ENCODE results near the gene SYT12.

SYT12 gene

DNA sequence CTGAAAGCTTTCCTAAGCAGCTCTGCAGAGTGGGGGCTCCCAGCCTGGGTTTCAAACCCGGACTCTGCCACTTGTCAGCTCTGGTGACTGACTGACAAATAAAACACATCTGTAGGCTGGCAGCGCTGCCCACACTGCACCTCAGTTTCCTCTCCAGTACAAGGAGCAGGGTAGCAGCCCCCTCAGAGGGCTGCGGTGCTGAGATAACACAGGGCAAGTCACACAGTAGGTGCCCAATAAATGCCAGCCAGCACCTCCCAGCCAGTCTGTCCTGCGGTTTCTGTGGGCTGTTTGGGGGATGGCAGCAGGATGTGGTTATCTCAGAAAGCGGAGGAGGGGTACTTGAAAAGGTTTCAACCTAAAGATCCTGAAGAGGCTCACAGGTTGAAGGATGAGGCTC is 1.5 kb downstream of the SYT12 start:
- no peak overlapping the region for H3K27ac ChIP-seq
- TF ChIP-seq ZFX (IDR thresholded peaks at IDR 0.05; ENCODE audit: borderline replicate concordance) = no peak
- TF ChIP-seq, protein P1, sequence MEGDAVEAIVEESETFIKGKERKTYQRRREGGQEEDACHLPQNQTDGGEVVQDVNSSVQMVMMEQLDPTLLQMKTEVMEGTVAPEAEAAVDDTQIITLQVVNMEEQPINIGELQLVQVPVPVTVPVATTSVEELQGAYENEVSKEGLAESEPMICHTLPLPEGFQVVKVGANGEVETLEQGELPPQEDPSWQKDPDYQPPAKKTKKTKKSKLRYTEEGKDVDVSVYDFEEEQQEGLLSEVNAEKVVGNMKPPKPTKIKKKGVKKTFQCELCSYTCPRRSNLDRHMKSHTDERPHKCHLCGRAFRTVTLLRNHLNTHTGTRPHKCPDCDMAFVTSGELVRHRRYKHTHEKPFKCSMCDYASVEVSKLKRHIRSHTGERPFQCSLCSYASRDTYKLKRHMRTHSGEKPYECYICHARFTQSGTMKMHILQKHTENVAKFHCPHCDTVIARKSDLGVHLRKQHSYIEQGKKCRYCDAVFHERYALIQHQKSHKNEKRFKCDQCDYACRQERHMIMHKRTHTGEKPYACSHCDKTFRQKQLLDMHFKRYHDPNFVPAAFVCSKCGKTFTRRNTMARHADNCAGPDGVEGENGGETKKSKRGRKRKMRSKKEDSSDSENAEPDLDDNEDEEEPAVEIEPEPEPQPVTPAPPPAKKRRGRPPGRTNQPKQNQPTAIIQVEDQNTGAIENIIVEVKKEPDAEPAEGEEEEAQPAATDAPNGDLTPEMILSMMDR (IDR thresholded peaks at IDR 0.05) = no peak

DNA sequence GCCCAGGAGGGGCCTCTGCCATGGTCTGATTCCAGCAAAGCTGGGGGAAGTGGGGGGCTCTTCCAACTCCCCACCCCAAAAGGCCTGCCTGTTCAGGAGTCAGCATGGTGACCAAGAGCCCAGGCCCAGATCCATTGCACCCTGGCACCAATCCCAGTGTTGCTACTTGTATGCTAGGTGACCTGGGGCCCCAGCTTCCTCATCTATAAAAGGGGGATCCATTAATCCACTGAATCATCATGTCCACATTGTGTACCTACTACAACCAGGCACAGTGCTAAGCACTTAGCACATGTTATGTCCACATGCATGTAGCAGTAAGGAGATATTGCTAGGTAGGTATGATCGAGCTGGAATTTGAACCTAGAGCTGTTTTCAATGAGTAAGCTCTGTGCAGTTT is 2.0 kb downstream of the SYT12 start:
- no peak for TF ChIP-seq ZFX (IDR thresholded peaks at IDR 0.05; ENCODE audit: borderline replicate concordance)
- TF ChIP-seq, protein P1 (IDR thresholded peaks at IDR 0.05) = no peak

DNA sequence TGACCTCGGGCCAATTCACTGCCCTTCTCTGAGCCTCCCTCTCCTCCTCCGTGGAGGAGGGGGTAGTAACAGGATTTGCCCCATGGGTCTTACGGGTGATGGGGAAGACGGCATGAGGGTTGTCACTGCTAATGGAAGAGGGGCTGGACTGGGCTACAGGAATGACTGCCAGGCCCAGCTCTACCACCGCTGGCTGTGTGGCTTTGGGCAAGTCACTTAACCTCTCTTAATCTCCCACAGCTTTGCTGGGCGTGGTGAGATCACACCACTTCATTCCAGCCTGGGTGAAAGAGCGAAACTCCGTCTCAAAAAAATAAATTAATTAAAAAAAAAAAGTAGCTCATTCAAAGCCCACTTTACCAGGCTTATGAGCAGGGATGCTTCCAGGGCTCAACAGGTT is 2.8 kb downstream of the SYT12 start:
- TF ChIP-seq ZFX (IDR thresholded peaks at IDR 0.05; ENCODE audit: borderline replicate concordance) = no peak
- TF ChIP-seq, protein P1 (IDR thresholded peaks at IDR 0.05) = no peak
- H3K27ac ChIP-seq = no peak overlapping the region

More for the DNA sequence above, 2.0 kb downstream of the SYT12 start:
- H3K27ac ChIP-seq = no peak overlapping the region

DNA sequence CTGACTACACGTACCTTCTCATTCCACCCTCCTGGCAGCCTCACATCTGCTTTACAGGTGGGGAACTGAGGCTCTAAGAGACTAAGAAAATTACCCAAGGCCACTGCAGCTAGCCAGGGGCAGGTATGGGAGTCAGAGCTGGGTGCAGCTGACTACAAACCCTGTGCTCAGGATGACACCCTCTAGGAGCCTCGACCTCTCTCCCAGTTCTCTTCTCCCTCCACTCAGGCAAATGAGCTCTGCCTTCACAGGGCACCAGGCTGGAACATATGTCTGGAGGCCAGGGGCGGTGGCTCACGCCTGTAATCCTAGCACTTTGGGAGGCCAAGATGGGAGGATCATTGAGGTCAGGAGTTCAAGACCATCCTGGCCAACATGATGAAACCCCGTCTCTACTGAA is 4.0 kb downstream of the SYT12 start:
- TF ChIP-seq ZFX (IDR thresholded peaks at IDR 0.05; ENCODE audit: borderline replicate concordance) = no peak
- TF ChIP-seq, protein P1 (IDR thresholded peaks at IDR 0.05) = no peak
- H3K27ac ChIP-seq = no peak overlapping the region

DNA sequence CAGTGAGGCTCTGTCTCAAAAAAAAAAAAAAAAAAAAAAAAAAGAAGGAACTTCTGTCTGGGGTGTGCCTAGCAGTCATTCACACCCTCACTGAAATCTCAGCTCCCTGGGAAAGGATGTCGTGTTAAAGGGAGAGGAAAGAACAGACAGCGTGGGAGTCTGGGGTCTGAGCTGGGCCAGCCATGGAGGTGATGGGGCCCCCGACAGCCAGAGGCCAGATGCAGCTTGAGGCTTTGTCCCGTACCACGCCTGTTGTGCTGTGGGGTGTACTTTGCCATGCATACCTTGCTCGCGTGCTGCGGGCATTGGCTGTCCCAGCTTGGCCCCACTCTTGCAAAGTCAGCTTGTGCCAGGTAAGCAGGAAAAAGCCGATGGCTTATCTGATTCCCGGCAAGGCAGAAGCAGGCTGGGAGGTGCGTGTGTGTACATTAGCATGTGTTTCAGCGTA is 4.6 kb downstream of the SYT12 start:
- no peak overlapping the region for H3K27ac ChIP-seq
- TF ChIP-seq ZFX (IDR thresholded peaks at IDR 0.05; ENCODE audit: borderline replicate concordance) = no peak
- TF ChIP-seq, protein P1 (IDR thresholded peaks at IDR 0.05) = no peak

DNA sequence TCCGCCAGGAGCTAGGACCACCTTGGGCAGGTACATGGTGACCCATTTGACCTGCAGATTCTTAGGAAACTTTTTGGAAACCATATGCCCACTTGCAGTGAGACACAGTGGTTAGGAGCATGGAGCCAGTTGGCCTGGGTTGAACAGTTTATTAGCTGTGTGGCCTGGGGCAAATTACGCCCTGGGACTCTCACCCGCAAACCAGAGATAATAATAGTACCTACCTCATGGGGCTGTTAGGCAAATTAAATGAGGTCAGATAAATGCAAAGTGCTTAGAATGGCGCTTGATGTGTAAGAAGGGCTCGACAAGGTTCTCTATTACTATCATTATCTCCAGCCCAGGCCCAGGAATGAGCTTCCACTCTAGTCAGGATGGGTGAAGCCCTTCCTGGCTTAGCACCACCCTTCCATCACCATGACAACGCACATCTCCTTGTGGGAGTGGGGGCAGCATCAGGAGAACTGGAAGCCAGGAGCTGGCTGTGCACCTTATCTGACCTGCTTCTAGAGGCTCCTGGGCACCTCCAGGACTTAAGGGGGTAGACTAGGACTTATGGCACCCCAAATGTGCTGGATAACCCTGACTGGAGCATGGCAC is 5.1 kb downstream of the SYT12 start:
- TF ChIP-seq, protein P1 (IDR thresholded peaks at IDR 0.05) = no peak
- no peak for TF ChIP-seq ZFX (IDR thresholded peaks at IDR 0.05; ENCODE audit: borderline replicate concordance)
- no peak overlapping the region for H3K27ac ChIP-seq

DNA sequence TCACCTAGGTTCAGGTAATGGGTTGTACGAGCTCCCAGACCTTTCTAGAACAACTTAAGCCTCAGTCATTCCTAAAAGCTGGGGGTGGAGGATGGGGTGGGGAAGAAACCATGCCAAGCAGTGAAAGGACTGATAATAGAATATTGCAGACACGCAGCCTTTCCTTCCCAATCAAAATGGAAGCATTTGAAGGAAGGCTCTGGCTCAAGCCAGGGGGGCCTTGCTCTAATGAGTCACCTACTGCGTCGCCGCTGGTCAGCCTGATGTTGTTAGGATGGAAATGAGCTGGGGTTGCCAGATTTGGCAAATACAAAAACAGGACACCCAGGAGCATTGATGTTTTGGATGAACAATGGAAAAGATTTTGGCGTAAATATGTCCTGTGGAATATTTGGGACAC is 6.2 kb downstream of the SYT12 start:
- TF ChIP-seq, protein P1 (IDR thresholded peaks at IDR 0.05) = no peak
- TF ChIP-seq ZFX (IDR thresholded peaks at IDR 0.05; ENCODE audit: borderline replicate concordance) = no peak
- no peak overlapping the region for H3K27ac ChIP-seq

Measured in 22Rv1 (cell line).